IMR-90 (cell line): ENCODE results near the gene TOP2A. TPM values are rescaled to one million over a fixed set of nuclear protein-coding genes. Genes with fewer than 3 reads are reported as not detected.

Experiments used
- ATAC-seq: fragments of 200-7000 bp; cut with Tn5 transposase; 2 replicates; pipeline ENCODE4 v1.9.1; 2020; ENCODE audit warnings: low read depth, mild to moderate bottlenecking, moderate library complexity
- BruUV-seq: library from RNA; stranded (reverse); fragments of 400-500 nt; replicated peaks from 2 replicates; lab custom pipeline; 2021; lab: Mats Ljungman, UMichigan
- CTCF ChIA-PET: fragments of 300-600 bp; formaldehyde crosslinking; extraction: SDS; loops from one replicate; lab custom pipeline; 2021; ENCODE audit warnings: antibody characterized with exemption; lab: Yijun Ruan, JAX
- POLR2A ChIA-PET: fragments of 300-600 bp; sonication (Branson Sonifier 250); formaldehyde crosslinking; loops from one replicate; lab custom pipeline; 2022; ENCODE audit warnings: antibody characterized with exemption; ENCODE audit not compliant: unreplicated experiment; lab: Charles Lee
- DNase-seq: peaks from one replicate; pipeline ENCODE4 v3.0.0; 2013
- H2AFZ ChIP-seq: replicated peaks from 2 replicates; pipeline ENCODE3; 2013; ENCODE audit warnings: low read length, mild to moderate bottlenecking; ENCODE audit not compliant: poor library complexity
- H2AK5ac ChIP-seq: 2 replicates; pipeline ENCODE4 v1.6.1; 2013; ENCODE audit warnings: low read depth, low read length, inconsistent platforms
- H2AK9ac ChIP-seq: replicated peaks from 2 replicates; pipeline ENCODE3; 2013; ENCODE audit warnings: mild to moderate bottlenecking, low read depth, low read length, moderate library complexity; ENCODE audit not compliant: poor library complexity
- H2BK120ac ChIP-seq: 2 replicates; pipeline ENCODE4 v1.6.1; 2013; ENCODE audit warnings: low read depth, low read length, inconsistent platforms
- H2BK15ac ChIP-seq: 3 replicates; pipeline ENCODE4 v1.6.1; 2013; ENCODE audit warnings: low read depth, low read length, inconsistent platforms
- H2BK20ac ChIP-seq: 2 replicates; pipeline ENCODE4 v1.6.1; 2013; ENCODE audit warnings: low read depth, mild to moderate bottlenecking, inconsistent platforms, low read length, moderate library complexity
- H2BK5ac ChIP-seq: 2 replicates; pipeline ENCODE4 v1.6.1; 2013; ENCODE audit warnings: mild to moderate bottlenecking, low read depth, low read length, inconsistent platforms; ENCODE audit not compliant: poor library complexity, severe bottlenecking
- H3K14ac ChIP-seq: replicated peaks from 2 replicates; pipeline ENCODE4 v1.6.1; 2013; ENCODE audit warnings: low read depth, low read length, inconsistent platforms
- H3K18ac ChIP-seq: 2 replicates; pipeline ENCODE4 v1.6.1; 2013; ENCODE audit warnings: low read depth, low read length, control low read depth
- H3K23ac ChIP-seq: 2 replicates; pipeline ENCODE4 v1.6.1; 2013; ENCODE audit warnings: low read depth, low read length, inconsistent platforms
- H3K27ac ChIP-seq: 2 replicates; pipeline ENCODE4 v1.5.1; 2013; ENCODE audit warnings: mild to moderate bottlenecking, control low read depth, low read length; ENCODE audit not compliant: insufficient read depth
- H3K27me3 ChIP-seq: 2 replicates; pipeline ENCODE4 v1.6.1; 2013; ENCODE audit warnings: low read length; ENCODE audit not compliant: control insufficient read depth, insufficient read depth
- H3K36me3 ChIP-seq: 2 replicates; pipeline ENCODE4 v1.6.1; 2013; ENCODE audit warnings: low read length, mixed read lengths; ENCODE audit not compliant: control insufficient read depth, insufficient read depth
- H3K4ac ChIP-seq: 2 replicates; pipeline ENCODE4 v1.6.1; 2013; ENCODE audit warnings: low read depth, low read length, inconsistent platforms
- H3K4me1 ChIP-seq: 2 replicates; pipeline ENCODE4 v1.6.1; 2013; ENCODE audit warnings: low read length, mixed read lengths; ENCODE audit not compliant: control insufficient read depth, insufficient read depth
- H3K4me2 ChIP-seq: 2 replicates; pipeline ENCODE4 v1.6.1; 2013; ENCODE audit warnings: low read depth, mild to moderate bottlenecking, control low read depth, low read length, moderate library complexity
- H3K4me3 ChIP-seq: 2 replicates; pipeline ENCODE4 v1.5.1; 2013; ENCODE audit warnings: low read depth, mild to moderate bottlenecking, control low read depth, low read length, moderate library complexity; ENCODE audit not compliant: insufficient read depth
- H3K56ac ChIP-seq: 2 replicates; pipeline ENCODE4 v1.6.1; 2013; ENCODE audit warnings: low read length, inconsistent platforms; ENCODE audit not compliant: insufficient read depth; ENCODE audit errors: extremely low read depth
- H3K79me1 ChIP-seq, 2 experiments: 2 replicates each; pipeline ENCODE4 v1.6.1; 2013; ENCODE audit warnings: low read length in 2 of 2, inconsistent platforms in 1 of 2, low read depth in 1 of 2
- H3K9ac ChIP-seq: 2 replicates; pipeline ENCODE4 v1.6.1; 2013; ENCODE audit warnings: low read depth, low read length, control low read depth
- H3K9me1 ChIP-seq: 2 replicates; pipeline ENCODE4 v1.6.1; 2013; ENCODE audit warnings: low read length, inconsistent platforms; ENCODE audit not compliant: insufficient read depth
- H3K9me3 ChIP-seq: 2 replicates; pipeline ENCODE4 v1.6.1; 2013; ENCODE audit warnings: low read length; ENCODE audit not compliant: control insufficient read depth, insufficient read depth
- H4K20me1 ChIP-seq: 2 replicates; pipeline ENCODE4 v1.6.1; 2013; ENCODE audit warnings: low read length, inconsistent platforms; ENCODE audit not compliant: insufficient read depth
- H4K5ac ChIP-seq: 2 replicates; pipeline ENCODE4 v1.6.1; 2013; ENCODE audit warnings: mild to moderate bottlenecking, low read depth, low read length, control low read depth
- H4K8ac ChIP-seq, 2 experiments: 2 replicates each; pipeline ENCODE4 v1.6.1; 2013; ENCODE audit warnings: low read depth in 2 of 2, low read length in 2 of 2, control low read depth in 1 of 2, inconsistent platforms in 1 of 2
- H4K91ac ChIP-seq: 2 replicates; pipeline ENCODE4 v1.6.1; 2013; ENCODE audit warnings: low read depth, low read length, inconsistent platforms; ENCODE audit not compliant: insufficient read depth
- CHD1 ChIP-seq: IDR thresholded peaks from 2 replicates; pipeline ENCODE4 v1.6.1; 2012; ENCODE audit warnings: low read depth, low read length, improper control_type of control experiment
- POLR2A ChIP-seq: IDR thresholded peaks from 2 replicates; pipeline ENCODE4 v1.6.1; 2012; ENCODE audit warnings: mild to moderate bottlenecking, low read depth, low read length
- WGBS, 2 experiments: methylation state at CpG; one replicate each; pipeline versions ENCODE4 v1.1.5 to v1.1.7; 2013; ENCODE audit warnings: missing lambda C conversion rate in 2 of 2; ENCODE audit not compliant: insufficient read length in 1 of 2; ENCODE audit errors: extremely low coverage in 2 of 2; 5-methylcytosine and 5-hydroxymethylcytosine counted together
- dilution Hi-C: fragments of 300-500 bp; cut with HindIII; formaldehyde crosslinking; loops from one replicate; pipeline ENCODE4 v1.14.3; 2018; ENCODE audit warnings: low sequenced_read_pairs; ENCODE audit not compliant: unreplicated experiment
- in situ Hi-C: fragments of 300-500 bp; cut with MboI; formaldehyde crosslinking; loops from 3 replicates; pipeline ENCODE4 v1.14.3; 2019; ENCODE audit warnings: low sequenced_read_pairs, inconsistent platforms, mixed read lengths
- intact Hi-C: fragments of 100-400 bp; cut with micrococcal nuclease; formaldehyde crosslinking; loops from 2 replicates; pipeline ENCODE4 v1.10.0; 2022
- polyA plus RNA-seq, 3 experiments: library from polyadenylated mRNA; depleted of rRNA; stranded (reverse); fragments of >200 nt; gene quantifications; 2 replicates each; pipeline ENCODE4 v1.2.3, GENCODE V29; 2012; ENCODE audit warnings: low replicate concordance in 1 of 3
- total RNA-seq: library from RNA; depleted of rRNA; stranded (reverse); fragments of >200 nt; gene quantifications from 2 replicates; pipeline ENCODE4 v1.2.3, GENCODE V29; 2012

TOP2A gene
- total and polyA plus RNA-seq, 2 of the 4 experiments (the other 2 are of a cell fraction): 43.4 to 68.5 TPM

DNA sequence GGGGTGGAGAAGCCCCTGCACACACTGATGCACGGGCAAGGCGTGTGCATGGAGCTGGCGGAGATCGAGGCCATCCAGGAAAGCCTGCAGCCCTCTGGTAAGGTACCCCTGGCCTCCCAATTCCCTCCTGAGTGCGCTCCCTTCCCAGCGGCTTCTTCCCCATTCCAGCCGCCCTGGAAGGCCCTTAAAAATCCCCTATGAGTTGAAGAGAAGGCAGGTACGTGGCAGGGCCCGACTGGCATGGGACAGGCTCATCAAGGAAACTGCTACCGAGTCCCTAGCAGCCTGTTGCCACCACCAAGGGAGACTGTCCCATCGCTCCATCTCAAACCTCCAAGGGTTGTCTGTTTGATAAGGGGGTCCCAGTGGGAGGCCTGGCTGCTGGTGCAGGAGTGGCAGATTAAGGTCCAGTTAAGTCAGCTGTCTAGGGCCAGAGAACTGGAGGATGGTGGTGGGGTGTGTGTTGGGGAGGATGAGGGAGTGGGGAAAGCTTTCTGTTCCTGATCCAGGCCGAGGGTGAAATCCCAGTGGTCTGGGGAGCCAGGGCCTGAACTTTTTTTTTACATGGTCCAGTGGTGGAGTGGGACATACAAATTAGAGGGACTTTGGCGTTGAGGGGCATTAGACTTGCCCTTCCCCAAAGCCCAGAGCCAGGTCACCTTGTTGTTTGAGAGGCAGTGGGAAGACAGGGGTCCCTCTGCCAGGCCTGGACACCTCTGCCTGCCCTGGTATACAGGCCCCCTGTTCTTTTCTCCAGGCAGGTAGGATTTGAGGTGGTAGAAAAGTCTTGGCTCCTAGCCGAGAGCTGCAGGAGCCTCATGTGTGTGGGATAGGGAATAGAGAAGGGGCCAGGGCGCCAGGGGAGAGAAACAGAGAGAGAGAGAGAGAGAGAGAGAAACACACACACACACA lies 26.5 kb upstream of the TOP2A start:
- intact Hi-C loops: loop anchor here (1.0 kb wide), 2 partner anchors 89 to 114 kb away; no protein-coding TSS in a partner anchor
- ATAC-seq: no peak
- peak overlapping the region; percentile 98 for H3K4me3 ChIP-seq
- peaks cover 27% of the 10 kb centered on the region for H3K4me1 ChIP-seq
- WGBS, 2 experiments: 3% methylated on average over 6 of the region's 15 CpGs; no CpG with 5 or more reads in 1 of the 2 experiments
- peaks cover 54% of the 10 kb centered on the region for H4K20me1 ChIP-seq
- H2BK5ac ChIP-seq: peak overlapping the region; percentile 76
- H3K56ac ChIP-seq: peak overlapping the region; percentile 84
- H2BK15ac ChIP-seq: peak overlapping the region; percentile 13; the same call in 1 of the 3 replicates
- peak overlapping the region; percentile 96 for H3K14ac ChIP-seq
- peak overlapping the region; percentile 56 to 95; a peak in 3 of 4 replicates for H4K8ac ChIP-seq
- CTCF ChIA-PET: interaction anchor here (0.6 to 2.4 kb wide), 3 partner anchors 32 to 88 kb away, joined by 3 to 11 read pairs (median 6); no protein-coding TSS in a partner anchor
- peak; percentile 19 for DNase-seq
- in situ Hi-C loops: loop anchor here (5.0 kb wide), 1 partner anchor 88 kb away; no protein-coding TSS in a partner anchor
- peak overlapping the region; percentile 69 for H4K91ac ChIP-seq
- POLR2A ChIA-PET: interaction anchor here (0.6 to 1.6 kb wide), 4 partner anchors 89 to 141 kb away, joined by 3 to 5 read pairs (median 4); no protein-coding TSS in a partner anchor
- peaks cover 12 to 57% of the 10 kb centered on the region in 2 experiments; a peak in 3 of 4 replicates for H3K79me1 ChIP-seq
- TF ChIP-seq CHD1: no peak
- 0 out of 2 replicates have a peak, but pooled peaks have one; percentile 22 for TF ChIP-seq POLR2A
- peak overlapping the region; percentile 87 for H3K4me2 ChIP-seq
- dilution Hi-C loops: no loop called here
- peak overlapping the region; percentile 61 for H3K4ac ChIP-seq
- H3K36me3 ChIP-seq: peaks cover 37% of the 10 kb centered on the region
- H2BK20ac ChIP-seq: no peak overlapping the region
- peak overlapping the region; percentile 84 for H3K23ac ChIP-seq
- H4K5ac ChIP-seq: peak overlapping the region; percentile 82
- H3K18ac ChIP-seq: peak overlapping the region; percentile 86
- H2AK5ac ChIP-seq: peak overlapping the region; percentile 53
- H3K9me1 ChIP-seq: peaks cover 19% of the 10 kb centered on the region
- peak overlapping the region; percentile 92 for H2AK9ac ChIP-seq
- no TSS peak for BruUV-seq
- peak overlapping the region; percentile 60 for H2BK120ac ChIP-seq
- H3K9me3 ChIP-seq: no peaks in the 10 kb centered on the region
- H2AFZ ChIP-seq: peak overlapping the region; percentile 90
- no peaks in the 10 kb centered on the region for H3K27me3 ChIP-seq
- H3K27ac ChIP-seq: peak overlapping the region; percentile 80
- H3K9ac ChIP-seq: peak overlapping the region; percentile 98
